HG03469 (cell line): ENCODE data around the gene TIGD6.
A peak's percentile ranks its signal among the peaks of the same experiment; 100 is the strongest.
"Not testable (repeated sequence)": the region's sequence is repeated elsewhere in the genome, so short reads cannot be mapped to it uniquely, and the experiment has no call there.

Experiments
- ATAC-seq: cut with Tn5 transposase; IDR thresholded peaks from one replicate; pipeline ENCODE4 v1.9.1; 2021; ENCODE audit warnings: mild to moderate bottlenecking, moderate library complexity, moderate number of reproducible peaks; ENCODE audit not compliant: unreplicated experiment

TIGD6 gene

GRCh38 chr5:150000256-150000989, at the start of gene TIGD6, which contains the start of gene HMGXB3:
TSS of gene TIGD6 (minus strand) at chr5:150000654. CDS start at chr5:149996348, 4,306 bp downstream.
TSS of gene HMGXB3 (plus strand) at chr5:150000739. CDS start at chr5:150004853, 4,114 bp downstream.
- peak; percentile 79 for ATAC-seq

GRCh38 chr5:150046031-150046430, 45.6 kb upstream of the TIGD6 start:
- no peak for ATAC-seq

GRCh38 chr5:150045549-150045948, 45.1 kb upstream of the TIGD6 start:
- ATAC-seq: no peak

GRCh38 chr5:150044712-150045111, 44.3 kb upstream of the TIGD6 start:
- ATAC-seq: no peak

- no peak for ATAC-seq
Measured at GRCh38 chr5:150044329-150044681, 43.9 kb upstream of the TIGD6 start.

- no peak for ATAC-seq
Measured at GRCh38 chr5:150043657-150044328, 43.3 kb upstream of the TIGD6 start.

- no peak for ATAC-seq
Measured at GRCh38 chr5:150042459-150042858, 42.0 kb upstream of the TIGD6 start.

- no peak for ATAC-seq
Measured at GRCh38 chr5:150038547-150038946, 38.1 kb upstream of the TIGD6 start.

- ATAC-seq: no peak
Measured at GRCh38 chr5:150036513-150036912, 36.1 kb upstream of the TIGD6 start.

GRCh38 chr5:150035139-150035895, 34.9 kb upstream of the TIGD6 start:
- ATAC-seq: peak; percentile 70

- no peak for ATAC-seq
Measured at GRCh38 chr5:150034662-150035061, 34.2 kb upstream of the TIGD6 start.

GRCh38 chr5:150033334-150033733, 32.9 kb upstream of the TIGD6 start:
- ATAC-seq: no peak

- not testable (repeated sequence) for ATAC-seq
Measured at GRCh38 chr5:150028047-150028446, 27.6 kb upstream of the TIGD6 start.

- no peak for ATAC-seq
Measured at GRCh38 chr5:150026682-150027172, 26.3 kb upstream of the TIGD6 start.

- no peak for ATAC-seq
Measured at GRCh38 chr5:150024346-150024984, 24.0 kb upstream of the TIGD6 start.

GRCh38 chr5:150023136-150023535, 22.7 kb upstream of the TIGD6 start:
- no peak for ATAC-seq

- no peak for ATAC-seq
Measured at GRCh38 chr5:150022681-150023080, 22.2 kb upstream of the TIGD6 start.

GRCh38 chr5:150022158-150022531, 21.7 kb upstream of the TIGD6 start:
- no peak for ATAC-seq

GRCh38 chr5:150021491-150022157, 21.2 kb upstream of the TIGD6 start:
- no peak for ATAC-seq

GRCh38 chr5:150020249-150020648, 19.8 kb upstream of the TIGD6 start:
- ATAC-seq: no peak
